ENCODE data around the gene PALM3.

GRCh38 chr19:14005349-14006084 lies 56.4 kb downstream of the PALM3 start:
- no peak for TF ChIP-seq CTCF (conservative IDR thresholded peaks at IDR 0.05; ENCODE audit: low read length)
- TF ChIP-seq EZH2phosphoT487 (IDR thresholded peaks at IDR 0.05; ENCODE audit: borderline replicate concordance, low read depth, low read length): no peak

Measured in OCI-LY7 (cell line).